D721Med (cell line): ENCODE results near the gene TTF2.

Experiments used
- DNase-seq: peaks from one replicate; pipeline ENCODE4 v3.0.0; 2011; ENCODE audit warnings: low spot score; ENCODE audit not compliant: insufficient read length
- FAIRE-seq: peaks from 2 replicates; lab custom pipeline; 2011; peaks lifted over from hg19 to GRCh38; lab: Jason Lieb, UNC
- CTCF ChIP-seq: IDR thresholded peaks from 2 replicates; pipeline ENCODE4 v1.5.1; 2012; ENCODE audit warnings: mild to moderate bottlenecking, control low read depth; ENCODE audit not compliant: insufficient read depth; ENCODE audit errors: missing control alignments

TTF2 gene

GRCh38 chr1:117020526-117021156, 39.5 kb upstream of the TTF2 start:
- no peak for TF ChIP-seq CTCF
- FAIRE-seq (no peak), DNase-seq (no peak)

GRCh38 chr1:117022114-117022513, 38.0 kb upstream of the TTF2 start:
- no peak for TF ChIP-seq CTCF
- DNase-seq (no peak), FAIRE-seq (no peak)

- FAIRE-seq (no peak), DNase-seq (no peak)
- TF ChIP-seq CTCF: no peak
Measured at GRCh38 chr1:117025568-117025967, 34.6 kb upstream of the TTF2 start.

- FAIRE-seq (no peak), DNase-seq (no peak)
- no peak for TF ChIP-seq CTCF
Measured at GRCh38 chr1:117026361-117026760, 33.8 kb upstream of the TTF2 start.

GRCh38 chr1:117029685-117030084, 30.4 kb upstream of the TTF2 start:
- DNase-seq: no peak
- FAIRE-seq: no peak
- TF ChIP-seq CTCF: no peak

- TF ChIP-seq CTCF: no peak
- FAIRE-seq (no peak), DNase-seq (no peak)
Measured at GRCh38 chr1:117030271-117030877, 29.8 kb upstream of the TTF2 start.

- DNase-seq: no peak
- no peak for TF ChIP-seq CTCF
- FAIRE-seq: no peak
Measured at GRCh38 chr1:117032266-117032665, 27.9 kb upstream of the TTF2 start.
